ENCODE data around the gene EBI3.
"Not testable (repeated sequence)": the region's sequence is repeated elsewhere in the genome, so short reads cannot be mapped to it uniquely, and the experiment has no call there.

EBI3 gene

GRCh38 chr19:4228765-4229178, 551 bp upstream of the EBI3 start:
- Mint-ChIP-seq H3K9me3 (no peaks in the 10 kb centered on the region), H3K27me3 (ENCODE audit: low read depth, poor library complexity) (peaks cover 27% of the 10 kb centered on the region), H3K36me3 (ENCODE audit: low read depth) (no peaks in the 10 kb centered on the region), H3K4me3 (no peak overlapping the region), H3K27ac (no peak overlapping the region), H3K4me1 (peaks cover 6% of the 10 kb centered on the region)
- TF ChIP-seq CTCF (IDR thresholded peaks at IDR 0.05): no peak
- no peak for DNase-seq

- not testable (repeated sequence) for H3K9me3 Mint-ChIP-seq; DNase-seq; H3K27ac Mint-ChIP-seq; H3K4me3 Mint-ChIP-seq; H3K36me3 Mint-ChIP-seq (ENCODE audit: low read depth)
- Mint-ChIP-seq H3K27me3 (ENCODE audit: low read depth, poor library complexity) (peaks cover 26% of the 10 kb centered on the region), H3K4me1 (peaks cover 11% of the 10 kb centered on the region)
These were observed 914 bp downstream of the EBI3 start for GRCh38 chr19:4230237-4230636.

- peaks cover 22% of the 10 kb centered on the region for H3K27me3 Mint-ChIP-seq (ENCODE audit: low read depth, poor library complexity)
- H3K36me3 Mint-ChIP-seq (ENCODE audit: low read depth); DNase-seq: not testable (repeated sequence)
These were observed 2.2 kb downstream of the EBI3 start for GRCh38 chr19:4231521-4231920.

GRCh38 chr19:4232139-4232538, 2.8 kb downstream of the EBI3 start:
- peaks cover 11% of the 10 kb centered on the region for H3K4me1 Mint-ChIP-seq
- H3K27me3 Mint-ChIP-seq (ENCODE audit: low read depth, poor library complexity): peaks cover 22% of the 10 kb centered on the region
- H3K9me3 Mint-ChIP-seq; DNase-seq; H3K4me3 Mint-ChIP-seq; H3K27ac Mint-ChIP-seq; H3K36me3 Mint-ChIP-seq (ENCODE audit: low read depth): not testable (repeated sequence)

More at GRCh38 chr19:4231521-4231920, 2.2 kb downstream of the EBI3 start:
- peaks cover 11% of the 10 kb centered on the region for H3K4me1 Mint-ChIP-seq
- not testable (repeated sequence) for H3K9me3 Mint-ChIP-seq, H3K4me3 Mint-ChIP-seq, H3K27ac Mint-ChIP-seq

GRCh38 chr19:4232614-4233281, 3.4 kb downstream of the EBI3 start:
- H3K9me3 Mint-ChIP-seq: no peaks in the 10 kb centered on the region
- H3K27me3 Mint-ChIP-seq (ENCODE audit: low read depth, poor library complexity): peaks cover 22% of the 10 kb centered on the region
- TF ChIP-seq CTCF (IDR thresholded peaks at IDR 0.05): no peak
- H3K4me1 Mint-ChIP-seq: peaks cover 11% of the 10 kb centered on the region
- no peak overlapping the region for H3K4me3 Mint-ChIP-seq
- DNase-seq: no peak
- H3K36me3 Mint-ChIP-seq (ENCODE audit: low read depth): no peaks in the 10 kb centered on the region
- peak overlapping the region; percentile 27 for H3K27ac Mint-ChIP-seq

GRCh38 chr19:4233282-4233853, 4.0 kb downstream of the EBI3 start:
- Mint-ChIP-seq H3K9me3 (no peaks in the 10 kb centered on the region), H3K4me3 (no peak overlapping the region), H3K4me1 (peaks cover 11% of the 10 kb centered on the region), H3K27ac (no peak overlapping the region), H3K27me3 (ENCODE audit: low read depth, poor library complexity) (peaks cover 28% of the 10 kb centered on the region), H3K36me3 (ENCODE audit: low read depth) (no peaks in the 10 kb centered on the region)
- TF ChIP-seq CTCF (IDR thresholded peaks at IDR 0.05): peak; percentile 60
- peak; percentile 79 for DNase-seq

- Mint-ChIP-seq H3K27ac (no peak overlapping the region), H3K27me3 (ENCODE audit: low read depth, poor library complexity) (peaks cover 33% of the 10 kb centered on the region), H3K4me1 (peaks cover 11% of the 10 kb centered on the region), H3K4me3 (no peak overlapping the region), H3K36me3 (ENCODE audit: low read depth) (no peaks in the 10 kb centered on the region), H3K9me3 (no peaks in the 10 kb centered on the region)
- no peak for TF ChIP-seq CTCF (IDR thresholded peaks at IDR 0.05)
- DNase-seq: no peak
These were observed 5.0 kb downstream of the EBI3 start for GRCh38 chr19:4234142-4234861.

Data from nephron progenitor cell (in vitro differentiated cells).